K562 (cell line): ENCODE data around the gene WDR46. TPM values are rescaled to one million over a fixed set of nuclear protein-coding genes. Genes with fewer than 3 reads are reported as not detected.

Experiments used
- BCLAF1 ChIP-seq, 2 experiments: fragments of 450-650 bp in 1 of 2; IDR thresholded peaks; 2 replicates each; pipeline ENCODE4 v1.6.1; 2011 to 2017; ENCODE audit warnings: low read depth in 2 of 2, antibody characterized with exemption in 1 of 2, borderline replicate concordance in 1 of 2, low read length in 1 of 2, mild to moderate bottlenecking in 1 of 2, mixed read lengths in 1 of 2; ENCODE audit not compliant: control insufficient read depth in 1 of 2
- CREBBP ChIP-seq: IDR thresholded peaks from one replicate; pipeline ENCODE4 v1.6.1; 2012; ENCODE audit warnings: low read depth, mild to moderate bottlenecking, control low read depth, inconsistent platforms, low read length
- E2F6 ChIP-seq, 2 experiments: IDR thresholded peaks; 2 replicates each; pipeline ENCODE4 v1.6.1; 2011; ENCODE audit warnings: borderline replicate concordance in 1 of 2, control low read depth in 1 of 2, low read depth in 1 of 2, low read length in 1 of 2, mild to moderate bottlenecking in 1 of 2, mixed read lengths in 1 of 2, moderate library complexity in 1 of 2; ENCODE audit not compliant: insufficient read depth in 1 of 2, insufficient read length in 1 of 2, poor library complexity in 1 of 2, severe bottlenecking in 1 of 2; ENCODE audit errors: extremely low read depth in 1 of 2
- ERF ChIP-seq: fragments of 450-650 bp; formaldehyde crosslinking; IDR thresholded peaks from 2 replicates; pipeline ENCODE4 v1.4.0; 2020; ENCODE audit warnings: mild to moderate bottlenecking, mixed read lengths
- HOMEZ ChIP-seq: fragments of 250-450 bp; sonication (Bioruptor Pico); IDR thresholded peaks from 2 replicates; pipeline ENCODE4 v1.4.0; 2020; ENCODE audit warnings: mild to moderate bottlenecking, moderate library complexity
- KLF6 ChIP-seq: fragments of 250-450 bp; sonication (Bioruptor Pico); IDR thresholded peaks from 2 replicates; pipeline ENCODE4 v1.4.0; 2020; ENCODE audit warnings: mild to moderate bottlenecking, moderate library complexity, borderline replicate concordance
- PREB ChIP-seq: sonication (generic); formaldehyde crosslinking; IDR thresholded peaks from 2 replicates; pipeline ENCODE4 v1.8.1; 2023; ENCODE audit warnings: mild to moderate bottlenecking, missing genetic modification reagents
- STAT6 ChIP-seq: sonication (generic); formaldehyde crosslinking; IDR thresholded peaks from 2 replicates; pipeline ENCODE4 v1.8.1; 2023; ENCODE audit warnings: mild to moderate bottlenecking, missing genetic modification reagents
- ZBTB5 ChIP-seq: fragments of 450-650 bp; IDR thresholded peaks from 2 replicates; pipeline ENCODE4 v1.6.1; 2017; ENCODE audit warnings: antibody characterized with exemption
- ZNF639 ChIP-seq, 2 experiments: fragments of 200-800 bp in 1 of 2; sonication (Bioruptor generic) in 1 of 2; sonication (generic) in 1 of 2; formaldehyde crosslinking in 1 of 2; IDR thresholded peaks in 1 of 2; conservative IDR thresholded peaks in 1 of 2; 2 replicates each; pipeline versions ENCODE4 v1.5.0 to v1.6.1; 2016 to 2020; ENCODE audit warnings: missing compliant biosample characterization in 1 of 2, missing genetic modification characterization in 1 of 2, missing genetic modification reagents in 1 of 2
- polyA plus RNA-seq, 8 experiments: library from polyadenylated mRNA; depleted of rRNA in 4 of 8; stranded (reverse) in 5 of 8; unstranded in 3 of 8; fragments of >200 nt; fragmentation: Nextera tagmentation in 2 of 8; fragmentation: Illumina TruSeq in 1 of 8; extraction: Ambion mirVana in 2 of 8; extraction: Trizol in 1 of 8; gene quantifications; 2 replicates each; pipeline versions ENCODE4 v1.2.1 to v1.2.3, GENCODE V29; 2011 to 2014; ENCODE audit warnings: inconsistent platforms in 1 of 8, missing spikeins in 1 of 8
- total RNA-seq, 7 experiments: library from RNA; depleted of rRNA in 6 of 7; stranded (reverse); fragments of >200 nt in 6 of 7; fragmentation: Illumina TruSeq in 2 of 7; extraction: Trizol in 2 of 7; gene quantifications; 2 replicates each; pipeline versions ENCODE4 v1.2.1 to v1.2.3, GENCODE V29; 2011 to 2021; ENCODE audit warnings: low replicate concordance in 1 of 7

Gene WDR46
- total and polyA plus RNA-seq, 9 of the 15 experiments (the other 6 are each of a cell fraction or from before 2014, with no cell fraction given), result 8.9 to 146 (median 93.1) TPM

- TF ChIP-seq ZBTB5 (no peak), BCLAF1 (IDR thresholded peaks at IDR 0.05; ENCODE audit: borderline replicate concordance in 1 of 2, control insufficient read depth in 1 of 2, low read depth in 2 of 2, low read length in 1 of 2) (peak; percentile 16 to 35; a peak in 2 of 4 replicates), HOMEZ (CRISPR knock-in tag) (no peak), PREB (CRISPR knock-in tag) (no peak), E2F6 (IDR thresholded peaks at IDR 0.05; ENCODE audit: borderline replicate concordance in 1 of 2, extremely low read depth in 1 of 2, insufficient read depth in 1 of 2, insufficient read length in 1 of 2, low read depth in 1 of 2, low read length in 1 of 2, poor library complexity in 1 of 2, severe bottlenecking in 1 of 2) (peak; percentile 43 to 87), STAT6 (CRISPR knock-in tag) (peak; percentile 88; the same call in 1 of the 2 replicates), CREBBP (no peak), ERF (CRISPR knock-in tag) (0 out of 2 replicates have a peak, but pooled peaks have one; percentile 37), ZNF639 (CRISPR knock-in tag; conservative IDR thresholded peaks at IDR 0.05 in 1 of 2, IDR thresholded peaks at IDR 0.05 in 1 of 2) (peak in 1 of 2 experiments; percentile 79; a peak in 2 of 4 replicates), KLF6 (CRISPR knock-in tag) (peak; percentile 39; the same call in 1 of the 2 replicates)
These were observed 10.4 kb upstream of the WDR46 start (continued) for GRCh38 chr6:33299237-33299944.
